GM06990 (cell line): ENCODE measurements around the gene LRRC37B.

ENCODE experiments used
- DNase-seq: peaks from one replicate; pipeline ENCODE4 v3.0.0-alpha.2; 2011; ENCODE audit not compliant: insufficient read length; ENCODE audit errors: extremely low read depth
- H3K27me3 ChIP-seq: replicated peaks from 2 replicates; pipeline ENCODE4 v1.6.0; 2011; ENCODE audit warnings: low read length; ENCODE audit not compliant: control insufficient read depth, insufficient read depth
- H3K36me3 ChIP-seq: 2 replicates; pipeline ENCODE4 v1.5.1; 2011; ENCODE audit warnings: low read length; ENCODE audit not compliant: control insufficient read depth, insufficient read depth
- H3K4me3 ChIP-seq: replicated peaks from 2 replicates; pipeline ENCODE4 v1.5.1; 2011; ENCODE audit warnings: low read depth, mild to moderate bottlenecking, control low read depth, low read length
- TF ChIP-seq, protein P1 (sequence below): IDR thresholded peaks from 2 replicates; pipeline ENCODE4 v1.5.1; 2011; ENCODE audit warnings: low read length, control low read depth, mild to moderate bottlenecking, inconsistent platforms; ENCODE audit not compliant: insufficient read depth, poor library complexity, severe bottlenecking

LRRC37B gene

GRCh38 chr17:32007463-32008298, 498 bp downstream of the LRRC37B start:
- H3K4me3 ChIP-seq, result peak overlapping the region; percentile 96
- DNase-seq, result peak; percentile 49
- H3K27me3 ChIP-seq, result no peaks in the 10 kb centered on the region
- TF ChIP-seq, protein P1, sequence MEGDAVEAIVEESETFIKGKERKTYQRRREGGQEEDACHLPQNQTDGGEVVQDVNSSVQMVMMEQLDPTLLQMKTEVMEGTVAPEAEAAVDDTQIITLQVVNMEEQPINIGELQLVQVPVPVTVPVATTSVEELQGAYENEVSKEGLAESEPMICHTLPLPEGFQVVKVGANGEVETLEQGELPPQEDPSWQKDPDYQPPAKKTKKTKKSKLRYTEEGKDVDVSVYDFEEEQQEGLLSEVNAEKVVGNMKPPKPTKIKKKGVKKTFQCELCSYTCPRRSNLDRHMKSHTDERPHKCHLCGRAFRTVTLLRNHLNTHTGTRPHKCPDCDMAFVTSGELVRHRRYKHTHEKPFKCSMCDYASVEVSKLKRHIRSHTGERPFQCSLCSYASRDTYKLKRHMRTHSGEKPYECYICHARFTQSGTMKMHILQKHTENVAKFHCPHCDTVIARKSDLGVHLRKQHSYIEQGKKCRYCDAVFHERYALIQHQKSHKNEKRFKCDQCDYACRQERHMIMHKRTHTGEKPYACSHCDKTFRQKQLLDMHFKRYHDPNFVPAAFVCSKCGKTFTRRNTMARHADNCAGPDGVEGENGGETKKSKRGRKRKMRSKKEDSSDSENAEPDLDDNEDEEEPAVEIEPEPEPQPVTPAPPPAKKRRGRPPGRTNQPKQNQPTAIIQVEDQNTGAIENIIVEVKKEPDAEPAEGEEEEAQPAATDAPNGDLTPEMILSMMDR, result no peak
- H3K36me3 ChIP-seq, result no peaks in the 10 kb centered on the region

- H3K36me3 ChIP-seq, result no peaks in the 10 kb centered on the region
- no peaks in the 10 kb centered on the region for H3K27me3 ChIP-seq
- TF ChIP-seq, protein P1, result no peak
- no peak overlapping the region for H3K4me3 ChIP-seq
- no peak for DNase-seq
Measured at GRCh38 chr17:32009262-32009542, 2.0 kb downstream of the LRRC37B start.

DNA sequence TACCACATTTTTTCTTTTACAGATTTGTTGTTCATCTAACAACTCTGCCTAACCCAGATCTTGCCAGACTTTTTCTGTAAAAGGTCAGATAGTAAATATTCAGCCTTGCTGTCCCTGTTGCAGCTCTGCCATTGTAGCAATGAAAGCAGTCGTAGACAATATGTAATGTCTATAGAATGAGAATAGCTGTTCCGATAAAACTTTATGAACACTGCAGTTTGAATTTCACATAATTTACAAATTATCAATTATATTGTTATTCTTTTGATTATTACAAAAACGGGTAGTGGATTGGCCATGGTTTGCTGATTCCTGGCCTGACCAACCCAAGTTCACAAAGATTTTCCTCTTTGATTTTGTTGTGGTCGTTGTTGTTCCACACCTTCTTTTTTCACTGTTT, 2.9 kb downstream of the LRRC37B start:
- no peaks in the 10 kb centered on the region for H3K36me3 ChIP-seq
- TF ChIP-seq, protein P1, result no peak
- no peak for DNase-seq
- H3K27me3 ChIP-seq, result no peaks in the 10 kb centered on the region
- no peak overlapping the region for H3K4me3 ChIP-seq

DNA sequence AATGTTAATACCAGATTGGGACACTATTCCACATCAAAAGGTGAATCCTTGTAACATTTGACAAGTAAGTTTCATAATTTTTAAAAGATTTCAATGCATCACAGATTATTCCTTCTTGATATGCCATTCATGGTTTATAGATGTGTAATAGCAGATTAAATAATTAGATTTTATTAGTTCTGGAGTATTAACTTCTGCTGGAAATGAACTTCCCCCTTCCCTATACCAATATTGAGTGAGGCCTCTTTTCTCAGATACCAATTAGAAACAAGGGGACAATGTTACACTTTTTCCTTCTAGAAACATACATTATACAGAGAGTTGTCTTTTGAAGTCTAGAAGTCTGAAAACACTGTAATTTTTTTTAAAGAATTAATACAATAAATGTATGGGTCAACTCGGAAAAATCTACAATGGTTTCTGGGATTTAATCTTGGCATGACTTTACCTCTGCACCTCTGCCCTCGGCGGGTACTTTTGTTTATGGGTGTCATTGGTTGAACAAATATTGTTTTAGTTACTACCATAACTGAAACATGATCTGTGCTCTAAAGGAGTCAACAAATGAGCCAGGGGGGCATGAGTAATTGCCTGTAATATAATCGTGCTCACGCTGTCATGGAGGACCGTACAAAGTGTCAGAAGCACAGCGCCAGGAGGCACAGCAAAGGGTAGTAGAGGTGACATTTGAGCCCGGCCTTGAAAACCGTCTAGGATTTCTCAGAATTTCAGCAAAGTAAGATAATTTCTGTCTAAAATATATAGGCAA, 8.2 kb downstream of the LRRC37B start:
- Histone ChIP-seq H3K4me3 (no peak overlapping the region), H3K27me3 (no peaks in the 10 kb centered on the region), H3K36me3 (no peaks in the 10 kb centered on the region)
- DNase-seq, result no peak
- TF ChIP-seq, protein P1, result no peak

GRCh38 chr17:32016231-32016630, 9.0 kb downstream of the LRRC37B start:
- Histone ChIP-seq H3K36me3 (0 out of 2 replicates have a peak, but pooled peaks cover 1% of the 10 kb centered on the region), H3K4me3 (no peak overlapping the region)

More at GRCh38 chr17:32016231-32016630, 9.0 kb downstream of the LRRC37B start:
- H3K27me3 ChIP-seq, result no peaks in the 10 kb centered on the region
- TF ChIP-seq, protein P1, result no peak
- no peak for DNase-seq
